Stimulated activated CD8-positive, alpha-beta memory T cell treated with anti-CD3 and anti-CD28 coated beads, Interleukin-12 subunit alpha, Interleukin-12 subunit beta, amount 100 ng/mL, for 4 hours (primary cell): ENCODE results near the gene METTL16.

ENCODE experiments used
- DNase-seq: peaks from one replicate; pipeline ENCODE4 v3.0.0-alpha.2; 2020; ENCODE audit warnings: low read depth

The METTL16 gene

DNA sequence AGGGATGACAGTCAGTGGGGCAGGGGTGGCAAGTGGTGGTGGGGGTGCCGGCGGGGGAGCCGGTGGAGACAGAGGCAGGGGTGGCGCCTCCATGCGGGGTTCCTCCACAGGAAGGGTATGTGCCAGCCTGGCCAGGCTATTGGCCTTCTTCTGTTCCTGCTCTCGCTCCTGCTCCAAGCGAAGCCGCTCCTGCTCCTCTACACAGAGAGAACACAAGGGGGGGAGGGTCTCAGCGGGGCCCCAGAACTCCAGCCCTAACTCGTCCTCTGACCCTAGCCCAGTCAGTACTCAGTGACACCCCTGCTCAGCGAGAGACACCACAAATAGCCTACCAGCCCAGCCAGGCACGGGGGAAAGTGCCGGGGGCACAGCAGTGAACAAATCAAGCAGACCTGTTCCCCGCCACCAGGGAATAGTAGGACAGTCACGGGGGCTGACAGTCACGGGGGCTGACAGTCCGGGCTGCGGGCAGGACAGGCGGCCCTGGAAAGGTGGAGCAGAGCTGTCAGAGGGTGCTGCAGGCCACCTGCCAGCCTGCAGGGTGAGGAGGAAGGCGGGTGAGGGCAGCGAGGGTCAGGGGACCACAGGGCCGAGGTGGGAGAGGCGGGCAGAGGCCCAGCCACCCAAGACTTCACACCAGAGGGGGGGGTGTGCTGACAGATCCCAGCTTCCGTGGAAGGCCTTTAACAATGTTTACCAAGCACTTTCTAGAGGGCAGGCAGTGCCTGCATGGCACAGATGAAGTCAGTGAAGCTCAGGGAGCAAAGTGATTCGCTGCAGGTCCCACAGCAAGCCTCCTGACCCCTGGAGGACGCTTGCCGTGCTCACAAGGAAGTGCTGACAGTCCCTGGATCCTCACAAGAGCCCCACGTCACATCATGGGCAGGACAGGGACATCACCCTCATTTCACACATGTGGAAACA lies 116.2 kb downstream of the METTL16 start:
- DNase-seq, result no peak

DNA sequence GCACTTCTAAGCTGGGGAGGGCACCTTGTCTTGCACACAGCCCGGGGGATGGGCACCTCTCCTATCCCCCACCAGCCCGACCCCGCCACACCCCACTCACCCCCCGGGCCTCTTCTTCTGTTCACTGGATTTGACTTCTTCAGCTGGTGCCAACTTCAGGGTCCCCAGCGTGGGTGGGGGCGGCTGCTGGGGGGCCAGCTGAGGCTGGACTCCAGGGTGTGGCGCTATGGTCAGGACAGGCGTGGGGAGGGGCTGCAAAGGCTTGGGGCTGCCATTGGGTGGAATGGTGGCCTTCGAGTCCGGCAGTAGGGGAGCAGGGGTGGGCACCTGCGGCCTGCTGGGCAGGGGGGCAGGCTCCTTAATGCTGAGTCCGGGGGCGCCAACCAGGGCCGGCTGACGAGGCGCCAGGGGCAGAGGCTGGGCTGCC lies 116.9 kb downstream of the METTL16 start:
- no peak for DNase-seq

DNA sequence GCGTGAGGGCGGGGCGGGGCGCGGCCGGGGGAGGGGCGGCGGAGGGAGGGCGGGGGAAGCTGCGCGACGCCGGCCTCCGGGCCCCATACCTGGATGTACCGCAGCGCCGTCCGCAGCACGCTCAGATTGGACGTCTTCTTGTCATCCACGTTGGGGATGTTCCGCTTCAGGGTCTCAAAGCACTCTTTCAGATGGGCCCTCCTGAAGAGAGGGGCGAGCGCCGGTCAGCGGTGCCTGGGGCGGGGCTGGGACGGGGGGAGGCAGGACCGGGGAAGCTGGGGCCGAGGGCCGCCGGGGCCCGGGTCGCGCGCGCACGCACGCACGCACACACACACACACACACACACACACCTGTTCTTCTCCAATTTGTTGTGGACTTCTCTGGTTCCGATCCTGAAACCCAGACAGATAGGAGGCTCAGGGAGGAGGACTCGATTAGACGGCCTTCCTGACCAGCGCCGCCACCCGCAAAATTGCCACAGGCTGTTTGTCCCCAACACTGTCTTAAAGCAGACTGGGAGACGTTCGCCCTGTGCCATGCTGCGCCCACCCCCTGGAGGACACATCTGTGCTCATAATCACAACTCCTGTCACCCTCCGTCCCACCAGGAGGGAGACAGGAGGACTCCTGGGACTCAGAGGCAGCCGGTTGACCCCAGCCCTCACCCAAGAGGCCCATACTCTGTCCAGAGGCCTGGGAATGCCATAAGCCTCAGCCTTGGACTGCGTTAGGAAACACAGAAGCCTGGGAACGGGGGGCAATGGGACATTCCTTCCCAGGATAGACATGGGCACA lies 117.5 kb downstream of the METTL16 start:
- no peak for DNase-seq

DNA sequence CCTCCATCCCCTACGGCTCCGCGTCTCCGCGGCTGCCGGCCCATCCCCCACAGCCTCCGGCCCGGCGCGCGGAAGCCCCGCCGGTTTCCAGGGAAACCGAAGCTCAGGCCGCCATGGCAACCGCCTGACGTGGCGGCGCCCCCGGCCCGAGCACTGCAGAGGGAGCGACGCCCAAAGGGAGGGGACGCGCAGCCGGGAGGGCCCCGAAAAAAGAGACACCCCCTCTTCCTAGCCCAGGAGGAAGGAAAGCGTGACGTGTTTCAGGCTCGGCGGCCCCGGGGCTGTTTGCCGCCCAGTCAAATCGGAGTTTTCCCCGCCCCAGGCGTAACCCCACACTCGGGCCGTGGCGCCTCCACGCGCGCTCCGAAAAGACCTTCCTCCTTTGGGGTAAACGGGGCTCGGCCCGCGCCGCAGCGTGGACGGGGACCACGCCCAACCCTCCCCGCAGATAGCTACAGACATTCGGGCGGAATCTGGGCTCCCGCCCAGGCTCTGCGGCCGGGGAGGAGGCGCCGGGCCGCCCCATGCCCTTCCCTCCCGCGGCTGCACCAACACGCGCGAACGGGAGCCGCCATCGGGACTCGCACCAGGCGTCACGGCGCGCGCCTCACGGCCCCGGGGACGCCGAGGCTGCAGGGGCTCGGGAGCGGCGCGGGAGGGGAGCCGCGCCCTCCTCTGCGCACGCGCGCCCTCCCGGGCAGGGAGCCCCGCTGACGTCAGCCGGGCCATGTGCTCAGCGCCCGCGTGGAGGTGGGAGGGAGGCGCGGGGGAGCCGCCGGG lies 118.3 kb downstream of the METTL16 start:
- peak; percentile 88 for DNase-seq

DNA sequence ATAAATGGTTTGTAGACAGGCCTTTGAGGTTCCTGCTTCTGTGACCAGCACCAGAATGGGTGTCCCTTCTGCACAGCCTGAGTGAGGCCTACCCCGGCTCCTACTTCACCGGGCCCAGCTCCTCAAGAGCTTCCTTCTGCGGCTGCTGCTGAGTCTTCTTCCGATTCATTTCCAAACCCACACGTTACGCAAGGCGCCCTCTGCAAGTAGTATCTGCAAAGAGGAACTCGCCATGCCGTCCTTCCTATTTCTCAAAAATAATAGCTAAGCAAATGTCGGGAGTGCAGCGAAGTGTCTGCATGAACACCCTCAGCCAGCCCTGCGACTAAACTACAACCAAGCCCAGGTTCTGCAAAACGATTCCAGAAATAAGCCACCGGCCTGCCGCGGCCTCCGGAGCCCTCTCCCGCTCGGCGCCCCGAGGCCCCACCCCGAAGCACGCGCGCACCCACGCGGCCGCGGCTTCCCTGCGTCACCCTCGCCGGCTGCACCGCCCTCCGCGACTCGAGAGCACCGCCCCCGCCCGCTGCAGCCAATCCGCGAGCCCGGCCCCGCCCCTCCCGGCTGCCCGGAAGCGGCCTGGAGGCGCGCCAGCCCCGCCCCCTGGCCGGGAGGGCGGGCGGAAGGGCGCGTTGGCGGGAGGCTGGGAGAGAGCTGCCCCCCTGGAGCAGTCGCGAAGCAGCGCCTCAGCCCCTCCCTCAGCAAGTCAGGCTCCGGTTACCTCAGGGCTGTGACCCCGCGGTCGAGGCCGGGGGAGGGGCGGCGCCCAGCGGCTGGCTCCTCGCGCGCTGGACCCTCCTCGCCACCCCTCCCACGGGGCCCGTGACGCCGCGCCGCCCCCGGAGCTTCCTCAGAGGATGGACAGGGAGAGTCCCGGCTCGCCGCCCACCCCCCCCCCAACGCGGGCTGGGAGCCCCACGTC lies 119.2 kb downstream of the METTL16 start:
- DNase-seq, result peak; percentile 98

DNA sequence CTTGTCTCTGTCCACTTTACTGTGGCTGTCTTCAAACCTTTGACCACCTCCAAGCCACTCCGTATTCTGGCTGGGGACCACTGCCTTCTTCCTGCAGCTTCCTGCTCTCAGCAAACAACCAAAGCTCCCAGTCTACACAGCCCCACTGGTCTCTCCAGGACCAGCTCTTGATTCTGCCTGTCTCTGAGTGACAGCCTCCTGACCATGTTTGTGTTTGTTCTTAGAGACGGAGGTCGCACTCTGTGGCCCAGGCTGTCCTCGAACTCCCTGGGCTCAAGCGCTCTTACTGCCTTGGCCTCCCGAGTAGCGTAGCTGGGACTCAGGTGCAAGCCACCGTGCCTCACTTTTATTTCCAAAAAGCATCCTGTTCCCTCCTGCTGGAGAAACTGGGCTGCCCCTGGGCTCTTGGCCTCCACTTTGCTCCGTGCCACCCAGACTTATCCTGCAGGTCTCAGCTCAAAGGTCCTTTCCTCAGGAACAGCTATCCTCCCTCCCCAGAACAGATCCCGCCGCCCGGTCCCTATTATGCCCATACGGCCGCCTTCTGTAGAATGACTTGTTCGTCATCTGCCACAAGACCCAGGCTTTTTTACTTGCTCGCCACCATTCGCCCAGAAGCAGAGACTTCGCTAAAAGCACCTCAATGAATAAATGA lies 120.0 kb downstream of the METTL16 start:
- DNase-seq, result no peak

DNA sequence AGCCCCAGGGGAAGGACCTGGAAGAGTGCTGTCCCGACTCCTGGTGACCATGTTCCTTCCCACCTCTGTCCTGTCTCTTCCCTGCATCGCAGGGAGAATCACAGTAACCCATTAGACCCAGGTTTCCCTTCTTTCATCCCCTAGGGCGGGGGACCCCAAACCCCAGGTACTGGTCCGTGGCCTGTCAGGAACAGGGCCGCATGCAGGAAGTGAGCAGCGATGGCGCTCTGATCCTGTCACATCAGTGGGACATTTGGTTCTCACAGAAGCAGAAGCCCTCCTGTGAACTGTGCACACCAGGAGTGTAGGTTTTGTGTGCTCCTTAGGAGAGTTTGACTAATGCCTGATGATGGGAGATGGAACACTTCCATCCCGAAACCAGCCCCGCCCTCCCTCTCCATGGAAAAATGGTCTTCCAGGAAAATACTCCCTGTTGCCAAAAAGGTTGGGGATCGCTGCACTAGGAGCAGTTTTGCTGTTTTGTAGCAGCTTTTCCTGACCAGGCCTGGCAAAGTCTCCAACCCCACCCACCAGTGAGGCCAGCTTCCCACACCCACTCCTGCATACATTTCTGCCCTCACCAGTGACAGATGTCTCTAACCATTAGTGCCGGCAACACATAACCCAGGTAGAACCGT lies 121.4 kb downstream of the METTL16 start:
- DNase-seq, result no peak

DNA sequence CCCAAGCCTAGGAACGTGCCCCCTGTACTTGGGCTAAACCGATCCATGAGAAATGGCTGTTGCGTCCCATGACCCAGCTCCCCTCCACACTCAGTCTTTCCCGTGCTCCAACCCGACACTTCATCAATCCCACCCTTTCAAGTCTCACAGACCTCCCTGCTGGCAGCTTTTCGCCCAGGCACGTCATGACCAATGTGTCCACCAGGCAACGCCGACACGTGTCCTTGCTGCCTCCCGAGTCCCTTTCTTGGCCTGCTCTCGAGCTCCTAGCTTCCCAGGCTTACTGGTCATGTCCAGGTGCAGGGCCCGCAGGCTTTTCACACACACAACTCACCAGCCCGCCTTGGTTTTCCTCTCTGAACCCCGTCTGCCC lies 123.0 kb downstream of the METTL16 start:
- DNase-seq, result no peak

DNA sequence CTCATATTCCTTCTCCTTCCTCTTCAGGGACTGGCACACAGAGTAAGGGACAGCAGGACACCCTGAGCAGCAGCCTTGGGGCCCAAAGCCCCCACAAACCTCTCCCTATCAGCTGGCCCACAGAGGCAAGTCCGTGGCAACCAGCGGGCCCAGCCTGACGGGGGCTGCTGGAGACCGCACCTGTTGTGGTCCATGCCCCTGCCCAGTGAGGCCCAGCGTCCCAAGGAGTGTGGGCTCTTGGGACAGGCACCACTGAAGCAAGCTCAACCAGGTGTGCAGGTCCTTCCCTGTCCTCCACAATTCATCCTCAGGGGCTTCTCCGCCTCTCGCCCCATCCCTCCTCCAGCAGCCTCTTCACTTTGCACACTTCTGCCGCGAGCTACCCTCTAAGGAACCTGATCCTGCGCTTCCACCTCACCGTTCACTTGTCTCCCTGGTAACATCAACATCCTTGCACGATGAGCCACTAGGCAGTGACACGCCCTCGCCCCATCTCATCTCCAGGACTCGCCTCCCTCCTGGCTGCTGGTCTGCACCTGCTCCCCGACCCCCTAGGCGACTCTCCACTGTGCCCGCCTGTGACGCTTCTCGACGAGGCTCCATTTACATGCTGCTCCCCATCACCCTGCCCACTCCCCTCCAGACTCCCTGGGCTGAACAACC lies 123.5 kb downstream of the METTL16 start:
- DNase-seq, result no peak

DNA sequence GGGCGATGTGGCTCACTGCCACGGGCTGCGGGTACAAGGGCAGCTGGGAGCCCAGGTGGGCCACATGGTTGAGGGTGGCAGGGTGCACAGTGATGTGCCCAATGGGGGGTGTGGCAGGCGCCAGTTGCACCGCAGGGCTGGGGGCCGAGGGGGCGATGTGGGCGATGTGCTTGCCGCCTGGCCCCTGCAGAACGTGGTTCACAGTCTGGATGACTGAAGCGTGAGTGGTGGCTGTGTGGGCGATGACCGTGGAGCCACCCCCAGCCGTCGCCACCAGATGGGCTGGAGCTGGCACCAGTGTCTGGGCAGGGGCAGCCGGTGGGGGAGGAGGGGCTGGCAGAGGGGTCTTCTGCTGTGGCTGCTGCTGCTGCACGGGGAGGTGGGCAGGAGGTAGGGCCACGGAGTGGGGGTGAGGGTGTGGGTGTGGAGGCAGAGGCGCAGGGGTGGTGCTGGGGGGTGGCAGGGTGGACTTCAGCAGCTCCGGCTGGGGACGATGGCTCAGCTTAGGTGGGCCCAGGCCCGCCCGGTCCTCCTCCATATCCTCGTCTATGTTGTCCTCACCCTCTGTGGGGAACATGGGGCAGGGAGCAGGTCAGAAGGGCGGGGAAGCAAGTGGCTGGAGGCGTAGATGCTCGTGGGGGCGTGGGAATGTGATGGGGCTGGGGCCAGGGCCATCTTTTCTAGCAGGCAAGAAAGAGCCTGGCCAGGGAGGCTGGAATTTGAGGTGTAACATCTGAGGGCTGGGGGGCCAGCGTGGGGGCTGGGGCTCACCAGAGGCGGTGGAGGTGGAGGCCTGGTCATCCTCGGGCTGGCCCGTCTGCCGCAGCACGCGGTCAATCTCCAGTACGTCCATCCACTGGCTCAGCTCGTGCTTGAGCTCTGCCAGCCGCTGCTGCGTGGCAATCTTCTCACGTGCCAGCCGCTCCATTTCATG lies 124.3 kb downstream of the METTL16 start:
- no peak for DNase-seq

DNA sequence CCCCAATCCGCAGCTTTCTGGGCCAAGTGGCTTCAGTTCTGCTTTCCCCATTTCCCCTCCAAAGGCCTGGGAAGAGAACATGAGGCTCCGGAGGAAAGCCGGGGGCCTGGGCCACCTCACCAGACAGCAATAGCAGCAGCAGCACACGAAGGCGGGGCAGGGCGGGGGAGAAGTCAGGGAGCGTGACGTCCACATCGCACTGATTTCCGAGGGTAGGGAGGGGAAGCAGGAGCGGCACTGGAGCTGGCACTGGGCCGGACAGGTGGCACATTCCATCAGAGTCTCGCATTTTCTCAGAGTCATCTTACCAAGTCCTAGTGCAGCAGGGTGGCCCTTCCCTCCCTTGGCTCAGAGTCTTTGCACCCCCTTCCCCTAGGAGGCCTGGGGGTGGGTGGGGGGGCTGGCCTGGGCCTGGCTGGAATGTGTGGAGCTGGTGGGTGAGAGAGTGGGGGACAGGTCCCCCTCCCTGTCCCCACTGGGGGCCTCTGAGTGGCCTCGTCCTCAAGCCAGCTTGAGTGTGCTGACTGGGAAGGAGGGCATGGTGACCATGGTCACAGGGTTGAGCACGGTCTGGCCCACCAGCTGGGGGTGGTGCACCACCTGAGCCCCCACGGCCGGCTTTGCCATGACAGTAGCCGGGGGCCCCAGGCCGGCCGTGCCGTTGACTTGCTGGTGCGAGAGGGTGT lies 125.1 kb downstream of the METTL16 start:
- no peak for DNase-seq

DNA sequence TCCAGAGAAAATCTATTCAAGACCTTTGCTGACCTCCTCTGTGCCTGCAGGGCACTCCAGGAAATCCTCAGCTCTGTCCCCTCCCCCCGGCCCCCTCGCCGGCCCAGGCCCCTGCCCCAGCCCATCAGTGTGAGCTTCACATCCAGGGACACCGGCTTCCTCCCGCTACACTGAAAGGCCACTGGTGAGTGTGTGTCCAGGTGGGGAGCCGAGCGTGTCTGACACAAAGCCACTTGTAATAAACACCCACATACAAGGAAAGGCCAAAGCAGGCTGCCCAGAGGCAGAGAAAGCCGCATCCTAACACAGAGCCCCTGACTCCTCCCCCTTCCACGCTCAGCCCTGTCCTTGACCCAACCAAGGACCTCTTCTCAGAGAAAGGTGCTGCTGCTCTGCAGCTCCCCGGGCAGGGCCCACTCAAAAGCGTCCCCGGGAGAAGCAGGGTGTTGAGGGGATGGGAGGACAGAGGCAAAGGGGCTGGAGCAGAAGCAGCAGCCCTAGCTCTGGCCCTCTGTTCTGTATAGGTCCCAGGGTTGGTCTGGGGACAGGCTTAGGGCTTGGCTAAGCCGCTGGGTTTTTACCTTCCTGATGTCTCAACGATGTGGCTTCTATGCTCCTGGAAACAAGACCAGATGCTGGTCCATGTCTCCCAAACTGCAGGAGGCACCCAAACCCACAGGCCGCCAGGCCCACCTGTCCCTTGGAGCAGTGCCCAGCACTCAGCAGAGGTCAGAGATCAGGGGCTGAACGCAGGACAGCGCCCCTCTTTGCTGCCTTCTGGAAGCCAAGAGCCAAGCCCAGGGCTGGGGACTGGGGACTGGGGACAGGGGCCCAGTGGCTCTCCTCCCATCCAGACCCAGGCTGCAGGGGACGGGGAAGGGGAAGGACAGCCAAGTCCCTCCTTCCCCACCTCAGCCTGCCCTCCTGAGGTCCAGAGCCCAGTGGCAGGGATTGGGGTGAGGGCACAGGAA lies 126.2 kb downstream of the METTL16 start:
- DNase-seq, result no peak

DNA sequence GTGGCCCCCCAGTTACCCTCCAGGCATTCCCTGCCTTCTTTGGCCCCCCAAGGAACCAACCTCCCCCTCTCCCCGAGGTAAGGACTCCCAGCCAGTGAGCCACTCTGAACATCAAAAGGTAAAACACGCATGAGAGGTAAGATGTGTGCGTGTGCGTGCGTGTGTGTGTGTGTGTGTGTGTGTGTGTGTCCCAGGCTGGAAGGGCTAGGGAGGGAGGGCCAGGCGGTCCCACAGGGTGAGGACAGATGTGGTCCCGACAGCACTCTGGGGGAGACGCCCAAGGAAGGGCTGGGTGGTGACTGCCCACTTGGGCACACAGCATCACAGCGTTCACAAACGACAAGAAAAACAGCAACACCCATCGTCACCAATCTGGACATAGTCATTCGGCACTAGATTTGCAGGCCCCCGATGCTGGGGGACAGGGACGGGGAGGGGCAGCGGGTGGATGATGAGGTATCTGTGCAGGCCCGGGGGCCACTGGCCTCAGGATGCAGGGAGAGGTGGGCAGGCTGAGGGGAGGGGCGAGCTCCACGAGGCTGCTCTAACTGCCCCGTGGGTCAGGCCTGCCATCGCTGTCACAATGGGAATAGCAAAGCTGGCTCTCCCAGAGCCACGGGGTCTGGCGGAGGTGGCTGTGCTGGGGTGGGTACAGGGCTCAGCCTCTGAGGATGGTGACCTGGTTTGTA lies 127.1 kb downstream of the METTL16 start:
- DNase-seq, result no peak

DNA sequence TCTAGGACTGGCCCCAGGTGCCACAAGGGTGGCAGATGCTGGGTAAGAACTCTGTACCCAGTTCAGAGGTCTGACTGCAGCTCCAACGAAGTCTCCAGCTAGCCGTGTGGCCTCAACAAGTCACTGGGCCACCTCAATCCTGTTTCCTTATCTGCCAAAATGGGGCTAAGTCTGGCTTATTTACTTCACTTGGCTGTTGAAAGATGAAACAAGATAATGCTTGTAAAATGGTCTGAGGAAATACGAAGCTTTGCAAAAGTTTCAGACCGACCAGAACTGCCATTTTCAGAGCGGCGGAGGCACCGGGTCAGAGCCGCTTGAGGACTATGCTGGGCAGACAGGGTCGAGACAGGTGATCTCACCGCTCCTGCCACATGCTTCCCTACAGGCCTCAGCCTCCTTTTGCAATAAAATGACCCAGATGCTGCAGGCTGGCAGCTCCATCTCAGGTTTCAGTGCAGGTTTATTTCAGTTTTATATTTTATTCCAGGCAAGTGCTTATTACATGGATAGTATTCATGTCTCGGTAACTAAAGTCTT lies 128.0 kb downstream of the METTL16 start:
- no peak for DNase-seq

DNA sequence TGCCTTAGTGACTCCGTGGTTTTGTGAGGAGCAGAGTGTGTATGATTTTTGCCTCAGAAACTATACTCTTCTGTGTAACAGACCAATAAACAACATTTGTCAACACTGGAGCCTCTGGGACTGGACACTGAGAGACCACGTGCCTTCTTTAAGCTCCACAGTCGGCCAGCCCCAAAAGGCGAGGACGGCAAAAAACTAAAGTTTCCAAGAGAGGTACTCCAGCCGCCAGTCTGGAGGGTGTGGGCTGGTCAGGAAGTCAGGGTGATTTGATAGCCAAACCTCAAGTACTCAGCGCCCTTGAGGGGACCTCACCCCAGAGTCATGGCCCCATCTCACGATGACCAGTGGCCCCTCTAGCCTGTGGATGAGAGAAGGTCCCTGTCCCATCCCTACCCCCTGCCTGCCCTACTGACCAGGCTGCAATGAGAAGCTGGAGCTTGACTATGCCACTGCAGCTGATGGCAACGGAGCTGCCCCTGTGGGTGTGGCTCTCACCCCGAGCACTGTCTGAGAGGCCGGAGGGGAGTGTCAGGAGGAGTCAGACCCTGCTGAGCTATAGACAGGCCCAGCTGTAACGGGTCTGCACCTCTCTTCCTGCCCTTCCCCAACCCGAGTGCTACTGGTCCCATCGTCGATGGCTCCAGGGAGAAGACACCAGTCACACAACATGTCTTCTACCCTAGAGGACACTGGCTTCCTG lies 130.6 kb downstream of the METTL16 start:
- DNase-seq, result no peak
